GM23338 (cell line): ENCODE results near the gene AP1S1. TPM values are rescaled to one million over a fixed set of nuclear protein-coding genes. Genes with fewer than 3 reads are reported as not detected.

Experiments
- ATAC-seq: fragments of 200-7000 bp; cut with Tn5 transposase; 3 replicates; pipeline ENCODE4 v1.9.1; 2020
- DNase-seq: peaks from one replicate; pipeline ENCODE4 v3.0.0-alpha.2; 2015; ENCODE audit warnings: low spot score
- H2AFZ ChIP-seq: fragments of 200-600 bp; sonication (generic); 2 replicates; pipeline ENCODE4 v1.8.0; 2016; ENCODE audit warnings: antibody characterized with exemption, mild to moderate bottlenecking, moderate library complexity
- H3F3A ChIP-seq: fragments of 200-600 bp; sonication (generic); replicated peaks from 2 replicates; pipeline ENCODE4 v1.8.0; 2017; ENCODE audit warnings: antibody characterized with exemption, mixed run types, low read depth
- H3K27ac ChIP-seq: fragments of 200-600 bp; sonication (generic); 2 replicates; pipeline ENCODE4 v1.6.1; 2016; ENCODE audit warnings: low read depth
- H3K27me3 ChIP-seq: fragments of 200-600 bp; sonication (generic); 2 replicates; pipeline ENCODE4 v1.8.0; 2016; ENCODE audit warnings: mild to moderate bottlenecking, mixed run types, moderate library complexity; ENCODE audit not compliant: insufficient read depth
- H3K36me3 ChIP-seq: fragments of 200-600 bp; sonication (generic); 2 replicates; pipeline ENCODE4 v1.8.0; 2016; ENCODE audit warnings: mild to moderate bottlenecking; ENCODE audit not compliant: insufficient read depth
- H3K4me1 ChIP-seq: fragments of 200-600 bp; sonication (generic); 2 replicates; pipeline ENCODE4 v1.8.0; 2016; ENCODE audit warnings: mild to moderate bottlenecking, moderate library complexity; ENCODE audit not compliant: insufficient read depth
- H3K4me2 ChIP-seq: fragments of 200-600 bp; sonication (generic); 2 replicates; pipeline ENCODE4 v1.7.1; 2017; ENCODE audit warnings: mixed run types
- H3K4me3 ChIP-seq: fragments of 200-600 bp; sonication (generic); 2 replicates; pipeline ENCODE4 v1.6.1; 2016; ENCODE audit warnings: mixed run types
- H3K79me2 ChIP-seq: fragments of 200-600 bp; sonication (generic); replicated peaks from 2 replicates; pipeline ENCODE4 v1.8.0; 2017; ENCODE audit warnings: mild to moderate bottlenecking; ENCODE audit not compliant: insufficient read depth
- H3K9me2 ChIP-seq: fragments of 200-600 bp; sonication (generic); 2 replicates; pipeline ENCODE4 v1.8.0; 2017; ENCODE audit not compliant: insufficient read depth
- H4K20me1 ChIP-seq: fragments of 200-600 bp; sonication (generic); replicated peaks from 2 replicates; pipeline ENCODE4 v1.8.0; 2017; ENCODE audit warnings: mild to moderate bottlenecking; ENCODE audit not compliant: insufficient read depth
- H3K27ac Mint-ChIP-seq: 2 replicates; pipeline ENCODE4 v1.8.0; 2020; ENCODE audit warnings: inconsistent platforms, mild to moderate bottlenecking, moderate library complexity, mixed read lengths
- H3K27me3 Mint-ChIP-seq: 3 replicates; pipeline ENCODE4 v1.8.0; 2022; ENCODE audit warnings: low read depth, mild to moderate bottlenecking, moderate library complexity, mixed read lengths, inconsistent platforms; ENCODE audit not compliant: insufficient read depth, poor library complexity
- H3K36me3 Mint-ChIP-seq: 3 replicates; pipeline ENCODE4 v1.8.0; 2021; ENCODE audit warnings: low read depth, mild to moderate bottlenecking, inconsistent platforms, moderate library complexity, mixed read lengths
- H3K4me1 Mint-ChIP-seq: 3 replicates; pipeline ENCODE4 v1.8.0; 2020; ENCODE audit warnings: mild to moderate bottlenecking, inconsistent platforms, mixed read lengths
- H3K4me3 Mint-ChIP-seq: 3 replicates; pipeline ENCODE4 v1.8.0; 2021; ENCODE audit warnings: moderate library complexity, mild to moderate bottlenecking, inconsistent platforms, mixed read lengths
- H3K9me3 Mint-ChIP-seq: 3 replicates; pipeline ENCODE4 v1.8.0; 2020; ENCODE audit warnings: moderate library complexity, mild to moderate bottlenecking, inconsistent platforms, mixed read lengths
- CREB1 ChIP-seq: fragments of 250-450 bp; sonication (Bioruptor Pico); IDR thresholded peaks from 2 replicates; pipeline ENCODE4 v1.5.0; 2020; ENCODE audit warnings: low read depth, mild to moderate bottlenecking, moderate library complexity
- CTCF ChIP-seq, 2 experiments: fragments of 200-600 bp in 1 of 2; sonication (generic) in 1 of 2; conservative IDR thresholded peaks; 2 replicates each; pipeline versions ENCODE4 v1.5.1 to v1.6.1; 2016 to 2017; ENCODE audit warnings: antibody characterized with exemption in 2 of 2, low read depth in 2 of 2, mild to moderate bottlenecking in 2 of 2, moderate library complexity in 1 of 2
- ETS1 ChIP-seq: IDR thresholded peaks from 2 replicates; pipeline ENCODE4 v1.6.1; 2016; ENCODE audit warnings: antibody characterized with exemption
- EZH2 ChIP-seq: fragments of 200-600 bp; sonication (generic); IDR thresholded peaks from one replicate; pipeline ENCODE4 v1.8.0; 2017; ENCODE audit warnings: antibody characterized with exemption, mild to moderate bottlenecking, low read depth; ENCODE audit not compliant: unreplicated experiment
- JUNB ChIP-seq: IDR thresholded peaks from one replicate; pipeline ENCODE4 v1.6.1; 2016; ENCODE audit warnings: antibody characterized with exemption; ENCODE audit not compliant: unreplicated experiment
- NANOG ChIP-seq: IDR thresholded peaks from 2 replicates; pipeline ENCODE4 v1.6.1; 2016; ENCODE audit warnings: antibody characterized with exemption, borderline replicate concordance
- POLR2AphosphoS5 ChIP-seq: IDR thresholded peaks from 2 replicates; pipeline ENCODE4 v1.6.1; 2016; ENCODE audit warnings: antibody characterized with exemption, low read depth
- STAT1 ChIP-seq: IDR thresholded peaks from one replicate; pipeline ENCODE4 v1.6.1; 2016; ENCODE audit warnings: antibody characterized with exemption; ENCODE audit not compliant: unreplicated experiment
- ZNF114 ChIP-seq: fragments of 250-450 bp; sonication (Bioruptor Pico); IDR thresholded peaks from 2 replicates; pipeline ENCODE4 v1.5.0; 2020; ENCODE audit warnings: mild to moderate bottlenecking, moderate library complexity
- polyA plus RNA-seq: library from polyadenylated mRNA; unstranded; fragments of >200 nt; fragmentation: Nextera tagmentation; extraction: Ambion mirVana; gene quantifications from 2 replicates; pipeline ENCODE4 v1.2.1, GENCODE V29; 2016
- total RNA-seq: library from RNA; depleted of rRNA; stranded (reverse); fragments of >200 nt; shearing (Covaris generic); gene quantifications from 2 replicates; pipeline ENCODE4 v1.2.3, GENCODE V29; 2014
- TF ChIP-seq, protein P1 (sequence below): fragments of 250-450 bp; sonication (Bioruptor Pico); IDR thresholded peaks from 2 replicates; pipeline ENCODE4 v1.5.0; 2020; ENCODE audit warnings: mild to moderate bottlenecking, moderate library complexity
- TF ChIP-seq, protein P2 (sequence below): IDR thresholded peaks from one replicate; pipeline ENCODE4 v1.6.1; 2018; ENCODE audit warnings: antibody characterized with exemption; ENCODE audit not compliant: unreplicated experiment

The AP1S1 gene
- total and polyA plus RNA-seq, 2 experiments from 2014 or later: 11.5 to 60.6 TPM

DNA sequence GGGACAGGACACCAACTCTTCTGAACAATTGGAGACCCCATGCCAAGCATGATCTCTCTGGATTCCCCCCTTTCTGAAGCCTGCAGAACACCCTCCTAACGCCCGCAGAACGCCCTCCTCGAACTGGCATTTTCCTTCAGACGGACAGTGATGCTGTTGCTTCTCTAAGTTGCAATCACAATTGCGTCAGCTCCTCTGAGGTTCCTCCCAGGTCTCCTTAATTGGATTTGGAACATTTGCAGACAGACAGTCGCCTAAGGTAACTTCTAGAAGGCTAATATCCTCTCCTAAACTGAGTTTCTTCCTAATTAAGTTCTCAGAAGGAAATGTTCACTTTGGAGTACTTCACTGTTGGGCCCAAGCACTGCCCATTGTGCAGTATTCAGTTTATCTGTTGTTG is 47.9 kb upstream of the AP1S1 start (continued):
- TF ChIP-seq, protein P1, sequence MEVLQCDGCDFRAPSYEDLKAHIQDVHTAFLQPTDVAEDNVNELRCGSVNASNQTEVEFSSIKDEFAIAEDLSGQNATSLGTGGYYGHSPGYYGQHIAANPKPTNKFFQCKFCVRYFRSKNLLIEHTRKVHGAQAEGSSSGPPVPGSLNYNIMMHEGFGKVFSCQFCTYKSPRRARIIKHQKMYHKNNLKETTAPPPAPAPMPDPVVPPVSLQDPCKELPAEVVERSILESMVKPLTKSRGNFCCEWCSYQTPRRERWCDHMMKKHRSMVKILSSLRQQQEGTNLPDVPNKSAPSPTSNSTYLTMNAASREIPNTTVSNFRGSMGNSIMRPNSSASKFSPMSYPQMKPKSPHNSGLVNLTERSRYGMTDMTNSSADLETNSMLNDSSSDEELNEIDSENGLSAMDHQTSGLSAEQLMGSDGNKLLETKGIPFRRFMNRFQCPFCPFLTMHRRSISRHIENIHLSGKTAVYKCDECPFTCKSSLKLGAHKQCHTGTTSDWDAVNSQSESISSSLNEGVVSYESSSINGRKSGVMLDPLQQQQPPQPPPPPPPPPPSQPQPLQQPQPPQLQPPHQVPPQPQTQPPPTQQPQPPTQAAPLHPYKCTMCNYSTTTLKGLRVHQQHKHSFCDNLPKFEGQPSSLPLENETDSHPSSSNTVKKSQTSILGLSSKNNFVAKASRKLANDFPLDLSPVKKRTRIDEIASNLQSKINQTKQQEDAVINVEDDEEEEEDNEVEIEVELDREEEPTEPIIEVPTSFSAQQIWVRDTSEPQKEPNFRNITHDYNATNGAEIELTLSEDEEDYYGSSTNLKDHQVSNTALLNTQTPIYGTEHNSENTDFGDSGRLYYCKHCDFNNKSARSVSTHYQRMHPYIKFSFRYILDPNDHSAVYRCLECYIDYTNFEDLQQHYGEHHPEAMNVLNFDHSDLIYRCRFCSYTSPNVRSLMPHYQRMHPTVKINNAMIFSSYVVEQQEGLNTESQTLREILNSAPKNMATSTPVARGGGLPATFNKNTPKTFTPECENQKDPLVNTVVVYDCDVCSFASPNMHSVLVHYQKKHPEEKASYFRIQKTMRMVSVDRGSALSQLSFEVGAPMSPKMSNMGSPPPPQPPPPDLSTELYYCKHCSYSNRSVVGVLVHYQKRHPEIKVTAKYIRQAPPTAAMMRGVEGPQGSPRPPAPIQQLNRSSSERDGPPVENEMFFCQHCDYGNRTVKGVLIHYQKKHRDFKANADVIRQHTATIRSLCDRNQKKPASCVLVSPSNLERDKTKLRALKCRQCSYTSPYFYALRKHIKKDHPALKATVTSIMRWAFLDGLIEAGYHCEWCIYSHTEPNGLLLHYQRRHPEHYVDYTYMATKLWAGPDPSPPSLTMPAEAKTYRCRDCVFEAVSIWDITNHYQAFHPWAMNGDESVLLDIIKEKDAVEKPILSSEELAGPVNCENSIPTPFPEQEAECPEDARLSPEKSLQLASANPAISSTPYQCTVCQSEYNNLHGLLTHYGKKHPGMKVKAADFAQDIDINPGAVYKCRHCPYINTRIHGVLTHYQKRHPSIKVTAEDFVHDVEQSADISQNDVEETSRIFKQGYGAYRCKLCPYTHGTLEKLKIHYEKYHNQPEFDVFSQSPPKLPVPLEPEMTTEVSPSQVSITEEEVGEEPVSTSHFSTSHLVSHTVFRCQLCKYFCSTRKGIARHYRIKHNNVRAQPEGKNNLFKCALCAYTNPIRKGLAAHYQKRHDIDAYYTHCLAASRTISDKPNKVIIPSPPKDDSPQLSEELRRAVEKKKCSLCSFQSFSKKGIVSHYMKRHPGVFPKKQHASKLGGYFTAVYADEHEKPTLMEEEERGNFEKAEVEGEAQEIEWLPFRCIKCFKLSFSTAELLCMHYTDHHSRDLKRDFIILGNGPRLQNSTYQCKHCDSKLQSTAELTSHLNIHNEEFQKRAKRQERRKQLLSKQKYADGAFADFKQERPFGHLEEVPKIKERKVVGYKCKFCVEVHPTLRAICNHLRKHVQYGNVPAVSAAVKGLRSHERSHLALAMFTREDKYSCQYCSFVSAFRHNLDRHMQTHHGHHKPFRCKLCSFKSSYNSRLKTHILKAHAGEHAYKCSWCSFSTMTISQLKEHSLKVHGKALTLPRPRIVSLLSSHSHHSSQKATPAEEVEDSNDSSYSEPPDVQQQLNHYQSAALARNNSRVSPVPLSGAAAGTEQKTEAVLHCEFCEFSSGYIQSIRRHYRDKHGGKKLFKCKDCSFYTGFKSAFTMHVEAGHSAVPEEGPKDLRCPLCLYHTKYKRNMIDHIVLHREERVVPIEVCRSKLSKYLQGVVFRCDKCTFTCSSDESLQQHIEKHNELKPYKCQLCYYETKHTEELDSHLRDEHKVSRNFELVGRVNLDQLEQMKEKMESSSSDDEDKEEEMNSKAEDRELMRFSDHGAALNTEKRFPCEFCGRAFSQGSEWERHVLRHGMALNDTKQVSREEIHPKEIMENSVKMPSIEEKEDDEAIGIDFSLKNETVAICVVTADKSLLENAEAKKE (CRISPR knock-in tag): no peak
- no peak for TF ChIP-seq NANOG

DNA sequence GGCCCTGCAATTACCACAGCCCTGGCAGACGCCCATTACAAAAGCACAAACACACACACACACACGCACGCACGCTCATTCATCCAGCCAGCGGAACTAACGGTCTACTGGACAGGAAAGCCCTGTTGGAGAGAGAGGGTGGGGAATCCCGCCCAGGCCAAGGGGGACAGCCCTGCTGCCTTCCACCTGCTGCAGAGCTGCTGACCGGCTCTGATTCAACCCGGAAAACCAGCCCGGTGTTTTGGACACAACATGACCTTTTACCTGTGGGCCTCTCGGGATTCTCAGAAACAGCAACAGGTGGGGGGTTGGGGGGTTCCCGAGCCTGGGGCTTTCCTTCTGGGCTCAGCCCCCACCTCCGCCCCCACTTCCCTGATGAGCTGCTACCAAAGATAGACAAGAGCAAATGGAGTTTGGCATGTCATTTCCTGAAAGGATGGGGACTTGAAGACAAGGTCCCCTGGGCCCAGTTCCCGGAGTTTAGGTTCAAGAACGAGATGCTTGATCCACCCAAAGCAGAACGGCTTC is 45.9 kb upstream of the AP1S1 start:
- Histone ChIP-seq H3K9me2 (no peaks in the 10 kb centered on the region), H3K4me3 (no peak overlapping the region), H4K20me1 (no peaks in the 10 kb centered on the region), H3K27me3 (no peaks in the 10 kb centered on the region), H3K79me2 (no peaks in the 10 kb centered on the region), H3K36me3 (no peaks in the 10 kb centered on the region), H3F3A (no peaks in the 10 kb centered on the region), H3K4me1 (no peaks in the 10 kb centered on the region), H3K27ac (no peak overlapping the region), H3K4me2 (no peak overlapping the region), H2AFZ (peak overlapping the region; percentile 18; the same call in 1 of the 2 replicates)
- Mint-ChIP-seq H3K27ac (no peak overlapping the region), H3K27me3 (peaks cover 14% of the 10 kb centered on the region), H3K36me3 (no peaks in the 10 kb centered on the region), H3K4me3 (no peak overlapping the region), H3K9me3 (no peaks in the 10 kb centered on the region), H3K4me1 (peaks cover 11% of the 10 kb centered on the region)
- peak; percentile 36 for ATAC-seq
- DNase-seq: no peak
- no peak for TF ChIP-seq ETS1
- TF ChIP-seq POLR2AphosphoS5: no peak
- no peak for TF ChIP-seq JUNB
- TF ChIP-seq, protein P2, sequence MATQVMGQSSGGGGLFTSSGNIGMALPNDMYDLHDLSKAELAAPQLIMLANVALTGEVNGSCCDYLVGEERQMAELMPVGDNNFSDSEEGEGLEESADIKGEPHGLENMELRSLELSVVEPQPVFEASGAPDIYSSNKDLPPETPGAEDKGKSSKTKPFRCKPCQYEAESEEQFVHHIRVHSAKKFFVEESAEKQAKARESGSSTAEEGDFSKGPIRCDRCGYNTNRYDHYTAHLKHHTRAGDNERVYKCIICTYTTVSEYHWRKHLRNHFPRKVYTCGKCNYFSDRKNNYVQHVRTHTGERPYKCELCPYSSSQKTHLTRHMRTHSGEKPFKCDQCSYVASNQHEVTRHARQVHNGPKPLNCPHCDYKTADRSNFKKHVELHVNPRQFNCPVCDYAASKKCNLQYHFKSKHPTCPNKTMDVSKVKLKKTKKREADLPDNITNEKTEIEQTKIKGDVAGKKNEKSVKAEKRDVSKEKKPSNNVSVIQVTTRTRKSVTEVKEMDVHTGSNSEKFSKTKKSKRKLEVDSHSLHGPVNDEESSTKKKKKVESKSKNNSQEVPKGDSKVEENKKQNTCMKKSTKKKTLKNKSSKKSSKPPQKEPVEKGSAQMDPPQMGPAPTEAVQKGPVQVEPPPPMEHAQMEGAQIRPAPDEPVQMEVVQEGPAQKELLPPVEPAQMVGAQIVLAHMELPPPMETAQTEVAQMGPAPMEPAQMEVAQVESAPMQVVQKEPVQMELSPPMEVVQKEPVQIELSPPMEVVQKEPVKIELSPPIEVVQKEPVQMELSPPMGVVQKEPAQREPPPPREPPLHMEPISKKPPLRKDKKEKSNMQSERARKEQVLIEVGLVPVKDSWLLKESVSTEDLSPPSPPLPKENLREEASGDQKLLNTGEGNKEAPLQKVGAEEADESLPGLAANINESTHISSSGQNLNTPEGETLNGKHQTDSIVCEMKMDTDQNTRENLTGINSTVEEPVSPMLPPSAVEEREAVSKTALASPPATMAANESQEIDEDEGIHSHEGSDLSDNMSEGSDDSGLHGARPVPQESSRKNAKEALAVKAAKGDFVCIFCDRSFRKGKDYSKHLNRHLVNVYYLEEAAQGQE: no peak
- no peak for TF ChIP-seq STAT1
- TF ChIP-seq CREB1 (CRISPR knock-in tag): no peak
- no peak for TF ChIP-seq ZNF114
- TF ChIP-seq NANOG: no peak
- TF ChIP-seq CTCF (conservative IDR thresholded peaks at IDR 0.05; ENCODE audit: low read depth in 2 of 2): no peak
- no peak for TF ChIP-seq EZH2
